Activated CD4-positive, alpha-beta T cell treated with anti-CD3 and anti-CD28 coated beads for 48 hours (primary cell): ENCODE measurements around the gene PER3.
A peak's percentile ranks its signal among the peaks of the same experiment; 100 is the strongest.

Source experiments
- DNase-seq: peaks from one replicate; pipeline ENCODE4 v3.0.0-alpha.2; 2020

The PER3 gene

GRCh38 chr1:7783826-7784491, at the start of gene PER3:
Gene PER3 (plus strand): TSS chr1:7784291. CDS start chr1:7784878, 587 bp downstream.
- DNase-seq, result peak; percentile 90

GRCh38 chr1:7738044-7738443, 46.0 kb upstream of the PER3 start:
- DNase-seq, result no peak

DNA sequence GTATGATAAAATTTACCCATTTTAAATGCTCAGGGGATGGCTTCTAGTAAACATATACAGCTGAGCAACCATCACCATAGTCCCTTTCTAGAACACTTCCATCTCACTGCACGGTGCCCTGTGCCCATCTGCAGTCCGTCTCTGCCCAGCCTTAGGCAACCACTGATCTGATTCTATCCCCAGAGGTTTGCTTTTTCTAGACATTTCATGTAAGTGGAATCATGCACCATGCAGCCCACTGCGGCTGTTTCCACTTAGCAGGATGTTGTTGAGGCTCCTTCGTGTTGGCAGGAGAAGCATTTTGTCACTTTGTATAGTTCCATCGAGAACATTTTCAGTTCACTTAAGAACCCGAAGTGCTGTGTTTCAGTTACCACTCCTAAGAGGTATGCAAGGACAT, 40.7 kb upstream of the PER3 start:
- no peak for DNase-seq

- DNase-seq, result no peak
Measured at GRCh38 chr1:7744882-7745281, 39.2 kb upstream of the PER3 start.

- DNase-seq, result no peak
Measured at GRCh38 chr1:7745783-7746182, 38.3 kb upstream of the PER3 start.

DNA sequence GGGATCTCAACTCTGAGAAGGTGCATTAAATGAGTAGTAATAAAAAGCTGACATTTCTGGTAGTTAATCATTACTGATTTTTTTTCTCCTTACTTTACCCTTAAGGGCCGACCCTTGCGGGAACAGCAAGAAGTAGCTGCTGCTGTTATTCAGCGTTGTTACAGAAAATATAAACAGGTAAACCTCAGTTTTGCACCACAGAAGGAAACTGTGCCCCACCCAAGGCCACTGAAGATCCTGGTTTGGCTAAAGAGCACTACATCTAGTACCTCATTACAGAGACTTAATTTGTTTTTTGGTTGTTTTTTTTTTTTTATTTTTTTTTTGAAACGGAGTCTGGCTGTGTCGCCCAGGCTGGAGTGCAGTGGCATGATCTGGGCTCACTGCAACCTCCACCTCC, 36.5 kb upstream of the PER3 start:
- DNase-seq, result no peak

DNA sequence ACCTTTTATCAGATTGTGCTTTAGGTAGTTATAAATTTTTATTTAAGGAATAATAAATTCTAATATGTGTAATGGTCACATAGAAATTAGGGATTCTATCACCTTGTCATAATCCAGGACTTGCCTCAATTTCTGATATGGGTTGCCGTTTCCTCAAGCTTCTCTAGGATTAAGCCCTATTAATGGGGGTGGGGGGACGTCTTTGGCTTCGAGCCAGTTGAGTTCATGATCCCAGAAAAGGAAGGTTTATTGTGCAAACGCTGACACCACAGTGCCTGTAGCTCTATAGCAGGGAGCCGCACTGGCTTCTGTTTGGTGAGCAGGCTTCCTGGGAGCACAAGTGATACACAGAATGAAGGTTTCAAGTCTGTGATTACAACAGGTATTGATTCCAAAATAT, 35.0 kb upstream of the PER3 start:
- no peak for DNase-seq

GRCh38 chr1:7751174-7751573, 32.9 kb upstream of the PER3 start:
- DNase-seq, result no peak

DNA sequence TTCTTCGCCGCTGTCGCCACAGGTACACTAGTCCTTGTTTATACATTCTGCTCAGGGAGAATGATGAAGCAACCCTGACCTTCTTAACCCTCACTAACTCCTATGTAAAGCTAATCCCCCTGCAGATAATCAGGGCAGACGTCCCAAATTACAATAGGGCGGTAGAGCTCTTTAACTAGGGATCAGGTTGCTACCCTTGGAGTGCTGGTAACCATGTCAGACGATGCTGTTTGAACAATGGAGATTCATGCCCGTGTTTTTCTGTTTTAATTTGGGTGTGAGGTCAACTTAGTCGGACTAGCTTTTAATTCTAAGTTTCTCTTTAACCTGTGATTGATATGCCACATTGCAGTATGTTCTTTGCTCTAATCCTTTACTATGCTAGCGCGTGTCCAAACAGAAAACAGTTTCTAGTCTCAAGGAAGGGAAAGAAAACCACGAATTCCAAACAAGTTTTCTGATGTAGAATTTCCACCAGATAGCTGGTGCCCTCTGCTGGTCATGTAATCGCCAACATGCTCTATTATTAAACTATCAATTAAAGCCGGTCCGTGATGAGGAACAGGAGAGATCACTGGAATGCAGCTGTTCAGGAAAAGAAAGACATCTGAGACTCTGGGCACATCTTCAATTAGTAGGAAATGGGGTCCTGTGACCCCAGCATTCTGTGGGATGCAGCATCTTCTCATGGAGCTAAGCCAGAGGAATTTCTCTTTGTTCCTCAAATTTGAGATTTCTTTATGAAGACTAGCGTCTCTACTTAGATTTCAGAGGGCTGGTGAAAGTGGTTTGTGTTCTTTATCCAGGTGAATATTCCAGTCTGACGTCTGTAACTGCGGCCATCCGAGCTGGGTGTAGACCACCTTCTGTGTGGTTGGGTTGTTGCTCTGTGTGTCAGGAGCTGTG, 31.3 kb upstream of the PER3 start:
- DNase-seq, result peak; percentile 52

DNA sequence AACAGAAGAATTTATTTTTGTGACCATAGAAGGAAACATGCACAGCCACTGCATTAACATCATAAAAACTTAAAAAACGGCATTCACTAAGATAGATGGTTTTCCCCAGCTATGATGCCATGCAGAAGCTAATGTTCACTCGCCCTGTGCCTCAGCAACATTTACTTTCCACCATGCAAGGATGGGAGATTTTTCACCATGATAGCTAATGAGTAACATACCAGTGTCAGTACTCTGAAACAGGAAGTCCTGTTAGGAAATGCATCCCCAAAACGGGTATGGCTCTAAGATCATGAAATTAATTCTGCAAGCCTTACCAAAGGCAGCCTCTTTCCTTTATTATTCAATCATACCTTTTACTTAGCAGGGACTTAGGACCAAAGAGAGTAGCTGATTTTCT, 30.4 kb upstream of the PER3 start:
- DNase-seq, result no peak

GRCh38 chr1:7754234-7754633, 29.9 kb upstream of the PER3 start:
- DNase-seq, result no peak

DNA sequence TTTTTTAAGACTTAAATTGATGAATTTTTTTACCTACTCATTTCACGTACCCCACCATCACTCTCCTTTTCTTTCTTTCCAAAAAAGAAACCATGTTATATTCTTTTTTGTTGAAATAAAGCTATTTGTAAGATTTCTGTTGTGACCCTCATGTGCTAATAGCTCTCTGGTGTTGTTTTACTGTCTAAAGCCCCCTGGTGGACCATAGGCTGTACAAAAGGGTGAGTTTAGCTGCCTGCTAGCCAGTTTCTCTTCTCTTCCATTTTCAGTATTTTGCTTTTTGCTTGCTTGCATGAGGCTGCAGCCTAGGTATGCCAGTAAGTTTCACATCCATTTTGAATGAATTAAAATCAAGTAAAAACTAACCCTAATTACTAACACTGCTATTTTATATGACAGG, 28.6 kb upstream of the PER3 start:
- DNase-seq, result no peak

DNA sequence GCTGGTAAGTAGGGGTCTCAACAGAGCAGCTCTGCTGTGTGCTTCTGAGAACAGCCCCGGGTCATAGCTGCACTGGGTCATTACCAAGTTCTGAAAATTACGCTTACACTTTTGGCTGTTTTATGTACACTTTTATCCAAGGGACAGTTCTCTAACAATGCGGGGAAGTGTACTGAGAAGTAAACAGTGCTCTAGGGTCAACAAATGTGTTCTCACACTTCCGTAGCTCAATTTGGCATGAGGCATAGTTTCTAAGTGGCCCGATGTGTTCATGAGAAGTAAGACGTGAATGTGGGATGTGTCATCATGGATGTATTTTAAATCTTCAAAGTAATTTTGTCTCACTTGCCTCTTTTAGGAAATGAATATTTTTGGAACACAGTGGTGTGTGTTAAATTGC, 23.8 kb upstream of the PER3 start:
- DNase-seq, result no peak

- DNase-seq, result no peak
Measured at GRCh38 chr1:7761103-7761502, 23.0 kb upstream of the PER3 start.

GRCh38 chr1:7767176-7767575, 16.9 kb upstream of the PER3 start:
- DNase-seq, result no peak

GRCh38 chr1:7768583-7768982, 15.5 kb upstream of the PER3 start:
- no peak for DNase-seq

DNA sequence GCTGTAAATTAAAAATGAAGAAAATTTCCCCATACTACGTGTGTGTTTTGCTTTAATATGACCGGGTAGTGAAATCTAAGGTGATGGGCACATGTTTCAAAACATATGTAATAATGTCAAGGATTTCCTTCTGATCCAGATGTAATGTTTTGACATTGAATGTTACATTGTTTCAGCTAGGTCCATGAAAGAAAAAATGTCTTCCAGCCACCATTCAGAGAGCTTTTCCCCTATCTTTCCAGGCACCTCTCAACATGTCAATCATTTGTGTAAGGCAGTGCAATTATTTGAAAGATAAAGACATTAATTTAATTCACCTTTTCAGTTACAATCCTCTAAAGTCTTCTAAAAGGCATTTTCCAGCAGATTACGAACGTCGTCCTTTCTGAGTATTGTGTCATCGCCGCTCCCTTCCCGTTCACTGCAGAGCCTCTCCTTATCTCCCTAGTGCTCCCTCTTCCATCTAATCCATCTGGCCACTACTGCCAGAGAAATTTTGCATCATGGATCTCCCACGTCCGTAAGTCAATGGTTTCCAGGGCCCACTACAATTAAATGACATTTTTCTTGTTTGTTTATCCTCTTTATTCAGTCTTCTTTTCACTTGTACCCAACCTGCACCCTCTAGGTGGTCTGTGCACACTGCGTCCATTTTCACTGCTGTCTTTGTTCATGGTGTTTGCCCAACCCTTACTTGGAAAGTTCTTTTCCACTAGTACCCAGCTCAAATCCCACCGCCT, 14.2 kb upstream of the PER3 start:
- no peak for DNase-seq

- no peak for DNase-seq
Measured at GRCh38 chr1:7770669-7770996, 13.5 kb upstream of the PER3 start.

DNA sequence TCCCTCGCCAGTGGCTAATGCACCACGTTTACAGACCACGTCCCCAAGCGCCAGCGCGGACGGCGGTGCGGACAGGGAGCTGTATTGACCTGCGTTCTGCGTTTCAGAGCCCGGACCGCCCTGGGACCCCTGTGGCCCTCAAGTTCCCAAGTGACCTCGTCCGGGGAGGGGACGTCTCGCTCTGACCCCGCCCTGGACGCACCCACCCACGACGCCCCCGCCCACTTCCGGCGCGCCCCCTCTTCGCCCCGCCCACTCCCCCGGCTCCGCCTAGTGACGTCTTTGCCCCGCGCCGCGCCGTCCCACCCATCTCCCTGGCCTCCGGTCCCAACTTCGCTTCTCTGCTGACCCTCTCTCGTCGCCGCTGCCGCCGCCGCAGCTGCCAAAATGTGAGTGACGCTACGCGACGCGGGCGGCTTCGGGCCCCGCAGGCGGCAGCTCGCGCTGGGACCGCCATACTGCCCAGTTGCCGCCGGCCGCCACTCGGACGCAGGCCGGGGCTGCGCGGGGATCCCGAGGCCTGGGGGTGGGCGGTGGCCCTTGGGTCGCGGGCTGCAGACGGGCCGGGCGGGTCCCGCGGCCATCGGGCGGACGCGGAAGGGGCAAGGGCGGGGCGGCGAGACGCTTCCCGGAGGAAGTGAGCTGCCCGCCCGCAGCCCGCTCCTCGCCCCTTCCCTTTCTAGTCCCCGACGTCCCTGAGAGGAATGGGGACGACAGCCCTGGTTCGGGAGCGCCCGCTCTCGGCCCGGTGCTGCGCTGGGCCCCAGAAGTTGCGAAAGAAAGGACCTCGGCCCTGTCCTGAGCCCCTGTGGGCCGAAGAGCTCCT, 12.9 kb upstream of the PER3 start, which contains the start of gene VAMP3:
VAMP3 (plus strand) TSS at position 300 of the 826 bp plus-strand sequence; CDS start at position 388, 88 bp downstream.
- peak; percentile 90 for DNase-seq

GRCh38 chr1:7771823-7772299, 12.2 kb upstream of the PER3 start:
- no peak for DNase-seq

DNA sequence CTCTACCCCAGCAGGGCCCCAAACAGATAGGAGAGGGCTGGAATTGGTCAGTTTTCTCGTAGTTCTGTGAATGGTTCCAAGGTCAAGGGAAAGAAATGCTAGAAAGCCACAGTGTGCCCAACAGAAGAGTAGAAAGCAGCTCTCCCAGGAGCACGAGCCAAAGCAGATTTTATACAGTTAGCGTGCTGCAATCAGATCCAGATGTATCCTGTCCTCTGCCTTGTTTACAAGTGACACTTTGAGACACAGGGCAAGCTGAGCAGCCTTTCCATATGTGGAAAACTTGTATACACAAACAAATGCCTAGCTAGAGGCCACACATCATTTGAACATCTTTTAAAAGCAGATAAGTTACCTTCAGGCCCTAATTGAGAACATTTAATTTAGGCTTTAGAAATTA, 6.5 kb upstream of the PER3 start:
- no peak for DNase-seq

GRCh38 chr1:7778133-7778628, 5.9 kb upstream of the PER3 start:
- DNase-seq, result no peak
